Measurements from ENCODE around the gene MYT1.
"Not testable (repeated sequence)": the region's sequence is repeated elsewhere in the genome, so short reads cannot be mapped to it uniquely, and the experiment has no call there.

The MYT1 gene

GRCh38 chr20:64220420-64220819 lies 56.2 kb downstream of the MYT1 start:
- DNase-seq = no peak

GRCh38 chr20:64220891-64221527 lies 56.8 kb downstream of the MYT1 start:
- no peak for DNase-seq

DNA sequence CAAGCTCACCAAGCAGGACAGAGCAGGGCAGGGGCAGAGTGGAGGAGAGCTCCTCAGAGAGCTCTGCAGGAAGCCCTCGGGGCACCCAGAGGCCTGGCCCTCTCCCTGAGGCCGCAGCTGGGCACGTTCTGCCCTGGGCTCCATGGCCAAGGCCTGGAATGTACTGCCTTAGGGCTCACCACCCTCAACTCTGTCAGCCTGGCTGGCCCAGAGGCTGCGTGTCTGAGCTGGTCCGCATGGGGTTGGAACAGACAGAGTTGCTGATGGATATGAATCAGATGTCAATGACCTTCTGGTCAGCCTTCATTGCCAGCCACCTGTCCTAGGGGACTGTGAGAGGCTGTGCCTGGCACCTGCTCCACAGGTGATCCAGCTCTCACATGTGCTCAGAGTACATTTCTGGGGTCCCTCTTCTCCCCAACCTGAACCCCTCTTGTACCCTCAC lies 58.1 kb downstream of the MYT1 start:
- DNase-seq = no peak

DNA sequence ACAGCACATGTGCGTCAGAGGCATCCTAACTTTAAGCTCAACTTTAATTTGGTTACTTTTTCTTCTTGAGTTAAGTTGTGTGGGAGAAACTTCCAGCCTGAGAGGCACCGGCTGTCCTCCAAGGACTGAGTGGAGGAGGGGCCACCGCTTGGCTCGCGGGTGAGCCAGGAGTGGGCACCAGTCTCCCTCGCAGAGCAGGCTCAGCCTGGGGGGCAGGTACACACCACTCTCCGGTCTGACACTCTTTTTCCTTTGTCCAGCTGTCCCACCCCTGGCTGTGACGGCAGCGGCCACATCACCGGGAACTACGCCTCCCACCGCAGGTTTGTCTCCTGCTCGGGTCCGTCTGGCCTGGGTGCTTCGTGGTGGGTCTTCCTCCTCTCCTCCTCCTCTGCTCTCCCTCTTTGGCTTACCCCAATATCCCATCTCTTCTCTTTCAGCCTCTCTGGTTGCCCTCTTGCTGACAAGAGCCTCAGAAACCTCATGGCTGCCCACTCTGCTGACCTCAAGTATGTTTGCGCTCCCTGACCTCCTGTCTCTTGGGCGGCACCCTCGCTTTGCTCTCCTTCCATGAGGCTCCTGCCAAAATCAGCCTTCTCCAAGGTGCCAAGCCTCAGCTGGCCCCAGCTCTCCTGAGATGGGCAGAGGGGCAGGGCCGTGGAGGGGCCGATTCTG lies 58.7 kb downstream of the MYT1 start:
- no peak for DNase-seq

- no peak for DNase-seq
Measured at GRCh38 chr20:64223526-64224067, 59.3 kb downstream of the MYT1 start.

DNA sequence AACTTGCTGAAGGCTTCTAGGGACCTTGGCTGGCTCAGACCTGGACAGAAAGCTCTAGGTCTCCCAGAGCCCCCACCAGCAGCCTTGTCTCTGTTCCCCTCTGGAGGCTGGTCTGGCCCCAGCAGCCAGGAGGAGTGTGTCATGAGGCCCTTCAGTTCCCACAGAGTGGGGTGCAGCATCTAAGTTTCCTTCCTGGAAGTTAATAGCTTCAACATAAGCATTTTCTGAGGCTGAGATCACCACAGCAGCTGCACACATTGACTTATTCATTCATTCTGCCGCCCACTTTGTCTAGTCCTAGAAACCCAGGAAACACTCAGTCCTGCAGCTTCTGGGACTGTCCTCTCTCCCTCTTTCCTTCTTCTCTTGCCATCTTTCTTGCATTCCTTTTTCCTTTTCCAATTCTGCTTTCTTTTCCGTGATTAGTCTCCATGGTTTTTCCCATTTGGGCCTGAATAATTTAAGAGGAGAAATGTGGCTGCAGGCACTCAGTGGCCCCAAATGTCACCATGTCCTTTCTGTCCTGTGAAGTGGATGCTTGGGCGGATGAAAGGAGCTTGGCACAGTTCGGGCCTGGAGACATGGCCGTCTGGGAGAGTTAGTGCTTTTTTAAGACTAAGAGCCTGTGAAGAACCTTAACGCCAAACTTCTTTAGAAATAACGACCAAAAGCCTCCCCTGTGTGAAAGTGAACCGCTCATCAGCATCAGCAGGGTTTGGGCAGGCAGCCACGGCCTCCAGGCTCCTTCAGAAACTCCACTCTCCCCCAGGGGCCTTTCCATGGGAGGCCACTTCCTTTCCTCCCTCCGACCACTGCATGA lies 60.3 kb downstream of the MYT1 start:
- no peak for DNase-seq

DNA sequence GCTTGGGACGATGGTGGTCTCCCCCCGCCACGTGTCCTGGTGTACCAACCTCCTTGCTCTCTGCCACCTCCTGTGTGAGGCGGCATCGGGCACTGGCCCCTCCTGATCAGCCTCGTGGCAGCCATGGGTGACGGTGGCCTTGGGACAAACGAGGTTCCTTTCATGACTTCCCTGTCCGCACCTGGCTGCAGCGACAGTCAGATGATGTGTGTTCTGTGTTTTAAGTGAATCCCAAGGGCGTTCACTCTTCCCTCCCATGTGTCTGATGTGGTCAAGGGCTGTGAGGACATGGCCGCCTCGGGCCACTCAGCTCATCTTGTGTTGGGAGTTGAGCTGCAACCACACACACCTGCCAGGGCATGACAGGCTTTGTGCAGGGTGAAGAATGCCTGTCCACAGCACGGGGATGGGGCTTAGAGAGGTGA lies 60.9 kb downstream of the MYT1 start:
- no peak for DNase-seq

DNA sequence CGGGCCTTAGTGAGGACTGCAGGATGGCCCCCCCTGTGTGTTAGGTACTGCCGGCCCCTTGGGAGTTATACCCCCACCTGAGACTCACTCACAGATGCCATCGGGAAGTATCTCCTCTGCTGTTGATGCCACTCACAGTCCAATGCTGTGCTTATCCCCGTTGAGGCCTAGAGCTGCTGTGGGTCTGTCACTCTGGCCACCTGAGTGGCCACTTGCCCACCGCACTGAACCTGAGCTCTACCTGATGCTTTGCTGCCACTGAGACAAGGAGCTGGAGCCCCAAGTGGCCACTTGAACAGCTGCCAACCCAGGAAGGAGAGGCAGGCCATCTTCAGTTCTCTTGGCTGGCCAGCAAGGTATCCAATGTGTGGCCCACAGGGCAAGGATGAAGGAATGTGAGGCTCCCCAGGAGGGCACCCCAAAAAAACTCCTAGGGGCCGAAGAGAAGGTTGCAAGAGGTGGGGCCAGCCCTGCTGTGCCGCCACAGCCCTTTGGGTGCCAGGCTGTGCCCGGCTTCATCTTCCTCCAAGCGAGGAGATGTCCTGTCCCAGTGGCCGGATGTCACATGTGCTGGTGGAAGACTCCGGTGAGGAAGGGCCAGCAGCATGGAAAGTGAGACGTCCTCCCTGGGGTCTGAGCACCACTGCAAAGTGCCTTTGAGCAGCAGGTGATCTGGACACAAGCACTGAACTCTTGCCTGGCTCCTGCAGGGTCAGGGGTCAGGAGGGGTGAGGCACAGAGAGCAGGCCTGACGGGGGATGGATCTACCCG lies 61.8 kb downstream of the MYT1 start:
- no peak for DNase-seq

DNA sequence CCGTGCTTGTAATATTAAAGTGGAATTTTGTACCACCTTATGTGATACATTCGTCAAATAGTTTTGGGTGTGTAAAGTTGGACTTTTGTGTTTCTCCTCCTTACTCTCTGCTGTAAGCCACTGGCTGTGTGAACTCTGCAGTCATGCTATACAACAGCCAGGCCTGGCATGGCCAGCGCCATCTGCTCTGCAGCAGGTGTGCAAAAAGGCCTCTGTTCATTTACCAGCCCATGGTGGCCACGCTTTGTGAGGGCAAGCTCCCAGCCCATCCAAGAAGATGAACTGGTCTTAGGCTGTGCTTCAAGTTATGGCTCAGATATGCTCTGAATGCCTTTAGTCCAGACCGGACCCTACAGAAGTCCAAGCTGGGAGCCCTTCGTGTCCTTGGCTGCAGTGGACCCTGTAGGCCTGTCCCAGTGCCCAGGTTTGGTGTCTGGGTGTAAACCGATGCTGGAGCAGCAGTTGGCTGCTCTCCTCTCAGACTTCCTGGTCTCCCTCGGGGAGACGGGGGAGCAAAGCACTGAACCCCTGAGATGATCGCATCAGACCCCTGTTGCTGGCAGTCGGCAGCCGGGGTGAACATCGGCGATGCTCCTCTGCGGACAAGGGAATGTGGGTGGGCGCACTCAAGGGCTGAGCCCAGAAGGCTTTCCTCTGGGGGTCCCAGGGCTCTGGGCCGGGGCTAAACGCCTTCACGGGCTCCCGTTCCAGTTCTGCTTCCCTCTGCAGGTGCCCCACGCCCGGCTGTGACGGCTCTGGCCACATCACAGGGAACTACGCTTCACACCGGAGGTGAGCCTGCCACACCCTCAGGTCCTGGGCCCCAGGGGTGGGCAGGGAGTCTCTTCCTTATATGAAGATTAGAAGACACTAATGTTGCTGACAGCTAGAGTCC lies 62.7 kb downstream of the MYT1 start:
- no peak for DNase-seq

DNA sequence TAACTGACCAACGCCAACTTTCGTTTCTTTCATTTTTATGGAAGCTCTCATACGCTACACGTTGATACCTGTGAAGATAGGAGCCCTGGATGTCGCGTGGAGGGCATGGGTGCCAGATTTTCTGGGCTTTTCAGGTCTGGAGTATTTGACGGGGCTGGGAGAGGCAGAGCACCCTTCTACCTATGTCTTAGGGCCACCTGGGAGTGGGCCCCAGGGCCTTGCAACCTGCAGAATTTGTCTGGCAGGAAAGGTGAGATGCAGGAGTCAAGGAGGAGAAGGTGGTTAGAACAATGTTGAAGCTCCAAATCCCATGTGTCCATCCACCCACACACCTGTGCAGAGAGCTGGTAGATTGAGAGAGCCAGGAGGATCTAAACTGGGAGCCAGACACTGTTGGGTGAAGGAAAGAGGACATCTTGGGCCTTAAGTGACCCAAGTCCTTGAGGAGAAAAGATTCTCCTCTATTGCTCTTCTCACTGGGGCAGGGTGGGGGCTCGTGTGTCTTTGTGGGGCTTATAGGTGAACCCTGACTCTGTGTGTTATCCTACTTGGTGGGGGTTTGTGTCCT lies 63.9 kb downstream of the MYT1 start:
- no peak for DNase-seq

DNA sequence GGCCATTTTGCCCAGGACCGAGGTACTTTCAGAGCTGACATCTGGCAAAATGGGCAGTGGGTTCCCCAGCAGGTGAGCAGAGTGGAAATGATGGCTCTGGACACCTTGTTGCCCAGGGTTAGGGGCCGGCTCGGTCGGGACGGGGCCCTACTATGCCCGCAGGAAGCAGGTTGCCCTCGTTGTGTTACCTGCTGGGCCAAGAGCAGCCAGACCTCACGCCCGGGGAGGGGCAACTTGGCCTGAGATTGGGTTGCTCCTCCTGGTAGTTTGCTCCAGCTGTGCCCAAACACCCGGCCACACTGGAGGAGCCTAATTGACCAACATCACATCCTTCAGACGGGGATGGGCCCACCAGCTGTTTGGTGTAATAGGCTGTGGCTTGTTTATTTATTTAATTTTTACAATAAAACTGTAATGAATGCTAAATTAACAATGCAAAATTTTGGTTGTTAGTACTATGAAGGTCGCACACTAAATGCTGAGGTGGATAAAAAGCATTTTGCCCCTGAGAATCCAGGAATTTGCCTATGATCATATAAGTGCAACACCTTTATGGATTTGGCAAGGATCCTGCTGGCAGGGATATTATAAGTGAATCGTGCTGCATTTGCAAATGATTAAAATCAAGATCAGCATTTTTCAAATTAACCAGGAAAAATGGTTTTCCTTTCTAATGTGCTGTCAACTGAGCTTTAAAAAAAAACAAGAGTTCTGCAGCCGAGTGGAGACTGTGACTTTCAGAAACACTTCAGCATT lies 64.7 kb downstream of the MYT1 start:
- DNase-seq = no peak

- DNase-seq = no peak
Measured at GRCh38 chr20:64229507-64230061, 65.3 kb downstream of the MYT1 start.

DNA sequence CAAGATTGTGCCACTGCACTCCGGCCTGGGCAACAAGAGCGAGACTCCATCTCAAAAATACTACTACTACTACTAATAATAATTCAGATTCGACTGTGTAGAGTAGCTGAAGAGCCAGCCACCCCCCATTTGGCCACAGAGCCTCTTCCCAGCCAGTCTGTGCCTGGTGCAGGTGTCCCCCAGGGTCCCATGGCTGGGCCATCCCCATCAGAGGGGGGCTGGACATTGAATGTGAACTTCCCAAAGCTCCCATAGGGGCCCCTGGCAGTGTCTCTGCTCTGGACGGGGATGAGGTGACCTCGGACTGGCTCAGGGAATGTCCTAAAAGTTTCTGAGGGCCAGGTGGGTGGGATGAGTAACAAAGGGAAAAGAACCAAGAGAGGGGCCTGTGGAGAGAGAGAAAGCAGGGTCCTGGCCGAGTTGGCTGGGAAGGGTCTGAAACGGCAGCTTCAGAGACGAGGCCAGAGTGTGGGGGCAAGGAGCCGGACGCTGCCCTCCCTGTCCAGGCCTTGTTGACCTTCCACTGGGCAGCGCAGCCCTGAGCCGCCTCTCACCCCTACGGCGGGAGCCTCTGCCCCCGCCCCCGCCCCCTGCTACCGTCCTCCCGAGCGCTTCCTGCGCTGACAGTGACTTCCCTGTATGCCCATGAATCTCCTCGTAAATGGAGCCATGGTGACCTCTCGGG lies 66.4 kb downstream of the MYT1 start:
- DNase-seq = no peak

DNA sequence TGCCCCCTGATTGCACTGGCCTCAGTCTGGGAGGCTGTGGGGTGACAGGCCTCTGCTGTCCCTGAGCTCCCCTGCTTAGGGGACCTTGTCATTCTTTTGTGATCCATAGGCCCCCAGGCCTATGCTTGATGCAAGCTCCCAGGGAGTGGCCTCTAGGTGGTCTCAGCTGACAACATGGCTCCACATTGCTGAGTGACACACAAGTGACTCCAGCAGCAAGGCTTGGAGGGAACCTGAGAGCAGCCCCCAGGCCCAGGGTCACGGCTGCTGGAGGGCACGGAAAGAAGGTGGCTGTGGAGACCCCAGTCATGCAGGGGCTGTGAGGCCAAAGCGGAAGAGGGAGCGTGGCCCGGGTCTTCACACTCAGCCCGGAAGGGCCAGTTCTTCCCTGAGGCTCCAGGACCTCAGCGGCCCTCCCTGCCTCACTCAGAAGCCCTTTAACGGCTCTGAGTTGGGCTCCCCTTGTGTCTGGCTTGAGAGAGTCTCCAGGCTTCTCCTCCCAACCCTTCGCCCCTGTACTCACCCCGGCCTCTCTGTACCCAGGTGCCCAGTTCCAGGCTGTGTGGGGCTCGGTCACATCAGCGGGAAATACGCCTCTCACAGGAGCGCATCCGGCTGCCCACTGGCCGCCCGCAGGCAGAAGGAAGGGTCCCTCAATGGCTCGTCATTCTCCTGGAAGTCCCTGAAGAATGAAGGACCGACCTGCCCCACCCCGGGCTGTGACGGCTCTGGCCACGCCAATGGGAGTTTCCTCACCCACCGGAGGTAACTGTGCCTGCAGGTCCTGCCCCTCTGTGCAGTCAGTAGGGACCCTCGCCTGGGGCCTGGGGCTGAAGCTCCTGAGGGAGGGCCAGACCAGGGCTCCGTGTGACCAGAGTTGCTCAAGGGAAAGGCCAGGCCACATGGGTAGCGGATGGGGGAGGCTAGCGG lies 67.6 kb downstream of the MYT1 start:
- DNase-seq = no peak

DNA sequence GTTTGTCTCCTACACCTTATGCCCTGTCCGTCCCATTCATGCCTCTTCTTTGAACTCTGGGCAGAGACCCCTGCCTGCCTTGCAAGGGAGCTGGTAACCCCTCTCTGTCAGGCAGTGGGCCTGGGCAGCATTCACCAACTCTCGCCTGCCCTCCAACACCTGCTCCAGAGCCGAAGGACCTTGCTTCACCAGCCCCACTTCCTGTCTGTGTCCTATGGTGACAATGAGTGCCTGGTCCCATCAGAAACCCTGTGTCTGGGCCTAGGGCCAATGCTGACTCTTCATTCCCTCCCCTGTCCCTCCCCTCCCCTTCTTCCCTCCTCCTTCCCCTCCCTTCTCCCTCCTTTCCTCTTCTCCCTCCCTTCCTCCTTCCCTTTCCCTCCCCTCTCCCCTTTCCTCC lies 68.5 kb downstream of the MYT1 start:
- DNase-seq = no peak

- DNase-seq = no peak
Measured at GRCh38 chr20:64233725-64234124, 69.5 kb downstream of the MYT1 start.

DNA sequence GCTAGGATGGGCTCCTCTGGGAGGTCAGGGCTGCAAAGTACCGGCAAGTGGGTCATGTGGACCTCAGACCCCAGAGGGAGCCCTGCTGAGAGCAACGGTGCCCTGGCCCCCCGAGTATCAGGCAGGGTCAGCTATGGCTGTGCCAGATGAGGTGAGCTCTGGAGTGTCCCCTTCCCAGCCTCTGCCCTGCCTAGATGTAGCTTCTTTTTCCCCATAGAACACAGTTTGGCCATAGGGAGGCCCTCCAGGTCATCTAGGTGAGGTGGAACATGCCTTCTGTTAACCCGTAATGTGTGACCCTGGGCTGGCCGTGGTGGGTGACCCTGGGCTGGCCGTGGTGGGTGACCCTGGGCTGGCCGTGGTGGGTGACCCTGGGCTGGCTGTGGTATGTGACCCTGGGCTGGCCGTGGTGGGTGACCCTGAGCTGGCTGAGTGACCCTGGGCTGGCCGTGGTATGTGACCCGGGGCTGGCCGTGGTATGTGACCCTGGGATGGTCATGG lies 70.1 kb downstream of the MYT1 start:
- no peak for DNase-seq

- DNase-seq = not testable (repeated sequence)
Measured at GRCh38 chr20:64234921-64235565, 70.8 kb downstream of the MYT1 start.
